ENCODE measurements around the gene CCDC8.

DNA sequence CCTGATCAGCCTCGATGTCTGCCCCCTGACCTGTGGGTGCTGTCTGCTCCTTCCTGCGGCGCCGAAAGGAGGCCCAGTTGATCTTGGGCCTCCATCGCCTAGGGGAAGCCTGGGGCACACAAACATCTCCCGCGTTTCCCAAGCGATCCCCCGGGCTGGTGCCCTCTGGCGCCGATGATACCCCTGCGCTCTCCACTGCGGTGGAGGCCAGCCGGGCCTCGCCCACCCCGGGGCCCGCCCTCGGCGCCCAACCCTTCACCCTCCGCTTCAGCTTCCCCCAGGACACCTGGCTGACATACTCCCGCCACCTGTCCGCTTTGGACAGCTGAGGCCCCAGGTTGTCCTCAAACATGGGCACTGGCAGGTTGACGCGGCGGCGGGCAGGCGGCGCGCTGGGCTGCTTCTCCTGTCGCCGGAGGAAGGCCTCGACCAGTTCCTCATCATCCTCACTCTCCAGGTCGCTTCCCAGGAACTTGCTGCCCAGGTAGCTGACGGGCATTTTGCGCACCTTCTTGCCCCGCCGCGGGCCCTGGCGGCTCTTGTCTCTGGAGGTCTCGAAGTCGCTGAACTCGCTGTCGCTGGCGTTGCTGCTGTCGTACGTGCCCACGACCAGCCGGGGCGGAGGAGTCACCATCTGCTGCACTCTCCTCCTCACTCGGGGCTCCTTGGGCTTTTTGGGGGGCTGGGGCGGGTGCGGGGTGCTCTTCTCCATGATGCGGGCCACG is 1.3 kb downstream of the CCDC8 start:
- TF ChIP-seq POLR2A (IDR thresholded peaks at IDR 0.05), result no peak
- no peak for TF ChIP-seq POLR2AphosphoS5 (IDR thresholded peaks at IDR 0.05)
- TF ChIP-seq CTCF (IDR thresholded peaks at IDR 0.05 in 8 of 11, conservative IDR thresholded peaks at IDR 0.05 in 3 of 11), result no peak
